Spleen (tissue), 11 donors: ENCODE data around the gene RBPJL. TPM values are rescaled to one million over a fixed set of nuclear protein-coding genes. Genes with fewer than 3 reads are reported as not detected.
A peak's percentile ranks its signal among the peaks of the same experiment; 100 is the strongest.

Experiments used
- DNase-seq: peaks from one replicate; pipeline ENCODE4 v3.0.0-alpha.2; 2020
- H3K27ac ChIP-seq, 8 donors: fragments of 200-600 bp; sonication (generic) in 7 of 8; 1 replicate in 4 of 8; 2 replicates in 4 of 8; pipeline versions ENCODE4 v1.5.0 to v1.8.0; 2016 to 2021; ENCODE audit warnings: inconsistent platforms in 4 of 8, mild to moderate bottlenecking in 4 of 8, moderate library complexity in 1 of 8
- H3K27me3 ChIP-seq, 7 donors: fragments of 200-600 bp; sonication (generic) in 6 of 7; replicated peaks in 1 of 7; 1 replicate in 4 of 7; 2 replicates in 3 of 7; pipeline versions ENCODE4 v1.5.0 to v1.8.0; 2016 to 2021; ENCODE audit warnings: inconsistent platforms in 3 of 7, mild to moderate bottlenecking in 1 of 7
- H3K36me3 ChIP-seq, 6 donors: fragments of 200-600 bp; sonication (generic) in 5 of 6; 1 replicate in 4 of 6; 2 replicates in 2 of 6; pipeline versions ENCODE4 v1.5.0 to v1.8.0; 2016 to 2021; ENCODE audit warnings: inconsistent platforms in 2 of 6
- H3K4me1 ChIP-seq, 6 donors: fragments of 200-600 bp; sonication (generic) in 5 of 6; 1 replicate in 3 of 6; 2 replicates in 3 of 6; pipeline versions ENCODE4 v1.5.0 to v1.8.0; 2016 to 2021; ENCODE audit warnings: inconsistent platforms in 3 of 6
- H3K4me3 ChIP-seq, 8 donors: fragments of 200-600 bp; sonication (generic) in 7 of 8; 1 replicate in 4 of 8; 2 replicates in 4 of 8; pipeline versions ENCODE4 v1.5.0 to v1.8.0; 2016 to 2021; ENCODE audit warnings: inconsistent platforms in 4 of 8, mild to moderate bottlenecking in 4 of 8, moderate library complexity in 2 of 8
- H3K9me3 ChIP-seq, 8 donors: fragments of 200-600 bp; sonication (generic) in 7 of 8; 1 replicate in 4 of 8; 2 replicates in 4 of 8; pipeline versions ENCODE4 v1.5.0 to v1.8.0; 2016 to 2021; ENCODE audit warnings: inconsistent platforms in 4 of 8
- CTCF ChIP-seq, 11 experiments: fragments of 200-600 bp in 7 of 11; fragments of 450-650 bp in 4 of 11; sonication (generic) in 4 of 11; IDR thresholded peaks in 8 of 11; conservative IDR thresholded peaks in 3 of 11; 1 replicate in 7 of 11; 2 replicates in 4 of 11; pipeline versions ENCODE4 v1.4.0 to v1.8.0; 2016 to 2021; ENCODE audit warnings: antibody characterized with exemption in 11 of 11, inconsistent platforms in 4 of 11, mild to moderate bottlenecking in 1 of 11
- POLR2A ChIP-seq, 3 donors: fragments of 450-650 bp; IDR thresholded peaks; one replicate each; pipeline ENCODE4 v1.5.1; 2017; ENCODE audit warnings: antibody characterized with exemption in 3 of 3, mild to moderate bottlenecking in 1 of 3
- POLR2AphosphoS5 ChIP-seq, 3 donors: sonication (generic); formaldehyde crosslinking; IDR thresholded peaks; one replicate each; pipeline ENCODE4 v1.5.1; 2017; ENCODE audit warnings: antibody characterized with exemption in 3 of 3
- WGBS, 5 donors: extraction: QIAGEN DNeasy Blood & Tissue Kit in 3 of 5; methylation state at CpG; one replicate each; pipeline versions ENCODE4 v1.1.5 to v1.1.7; 2013 to 2018; 5-methylcytosine and 5-hydroxymethylcytosine counted together
- intact Hi-C: fragments of 100-400 bp; cut with DNase I; formaldehyde crosslinking; loops from one replicate; pipeline ENCODE4 v1.15.0; 2023; ENCODE audit warnings: low total_unique reads
- polyA plus RNA-seq, 3 donors: library from polyadenylated mRNA; stranded (reverse); fragments of 200-250 nt; gene quantifications; one replicate each; pipeline ENCODE4 v1.2.1, GENCODE V29; 2013
- total RNA-seq, 7 donors: library from RNA; depleted of rRNA in 3 of 7; stranded (reverse); fragments of >200 nt in 3 of 7; fragmentation: NEBNext Ultra II Directional in 4 of 7; extraction: Animal tissue kit (Norgen Biotek cat#: 25700) in 4 of 7; gene quantifications; one replicate each; pipeline versions ENCODE4 v1.1.0 to v1.2.1, GENCODE V29; 2016 to 2021
- donor health status: healthy with polysubstance abuse.
- donor health status: DM: no; HTN: no; CAD: no; lungs with moderate emphysema.
- donor health status: DM: no; HTN: no; CAD: no.
- donor health status: Bipolar disorder and iron deficiency.
- donor health status: healthy.
- donor health status: DM: no; HTN: no; CAD: no.
- donor health status: DM: yes; HTN: yes; CAD: no.

RBPJL gene
- total and polyA plus RNA-seq, 10 donors = 0.05 to 0.09 TPM; not detected in 8

- Histone ChIP-seq H3K36me3 (peaks cover 0 to 42% (median 0%) of the 10 kb centered on the region in 6 donors), H3K27me3 (no peaks in the 10 kb centered on the region), H3K4me1 (peaks cover 0 to 51% (median 16%) of the 10 kb centered on the region in 6 donors), H3K4me3 (no peak overlapping the region), H3K27ac (peak overlapping the region in 7 of 8 donors; percentile 5 to 73 (median 63)), H3K9me3 (no peaks in the 10 kb centered on the region)
- TF ChIP-seq POLR2A (IDR thresholded peaks at IDR 0.05) (no peak), POLR2AphosphoS5 (IDR thresholded peaks at IDR 0.05) (no peak), CTCF (IDR thresholded peaks at IDR 0.05 in 8 of 11, conservative IDR thresholded peaks at IDR 0.05 in 3 of 11) (no peak)
- no peak for DNase-seq
- 63 to 91% (median 82%) methylated on average over 8 to 11 of the region's 11 CpGs for WGBS, 5 donors
- intact Hi-C loops = no loop called here
These were observed 30.1 kb downstream of the RBPJL start for GRCh38 chr20:45336530-45337366.

GRCh38 chr20:45337367-45338120, 30.9 kb downstream of the RBPJL start:
- no peaks in the 10 kb centered on the region for H3K27me3 ChIP-seq
- 54 to 70% (median 61%) methylated on average over 15 of the region's 15 CpGs for WGBS, 5 donors
- H3K27ac ChIP-seq = peak overlapping the region in 7 of 8 donors; percentile 17 to 73 (median 63)
- intact Hi-C loops = no loop called here
- no peak for TF ChIP-seq CTCF (IDR thresholded peaks at IDR 0.05 in 8 of 11, conservative IDR thresholded peaks at IDR 0.05 in 3 of 11)
- peak; percentile 77 to 81 (median 78) for TF ChIP-seq POLR2AphosphoS5 (IDR thresholded peaks at IDR 0.05)
- H3K9me3 ChIP-seq = no peaks in the 10 kb centered on the region
- peaks cover 0 to 59% (median 16%) of the 10 kb centered on the region in 6 donors for H3K4me1 ChIP-seq
- no peak for DNase-seq
- H3K4me3 ChIP-seq = no peak overlapping the region
- H3K36me3 ChIP-seq = peaks cover 0 to 35% (median 0%) of the 10 kb centered on the region in 6 donors

GRCh38 chr20:45338121-45339030, 31.7 kb downstream of the RBPJL start:
- intact Hi-C loops = no loop called here
- no peaks in the 10 kb centered on the region for H3K27me3 ChIP-seq
- TF ChIP-seq CTCF (IDR thresholded peaks at IDR 0.05 in 8 of 11, conservative IDR thresholded peaks at IDR 0.05 in 3 of 11) (no peak), POLR2AphosphoS5 (IDR thresholded peaks at IDR 0.05) (no peak), POLR2A (IDR thresholded peaks at IDR 0.05) (no peak)
- 78 to 94% (median 92%) methylated on average over 9 to 11 of the region's 11 CpGs for WGBS, 5 donors
- no peak for DNase-seq
- peaks cover 0 to 68% (median 16%) of the 10 kb centered on the region in 6 donors for H3K4me1 ChIP-seq
- no peaks in the 10 kb centered on the region for H3K9me3 ChIP-seq
- H3K36me3 ChIP-seq = peaks cover 0 to 26% (median 0%) of the 10 kb centered on the region in 6 donors
- peak overlapping the region in 7 of 8 donors; percentile 17 to 73 (median 63) for H3K27ac ChIP-seq
- H3K4me3 ChIP-seq = no peak overlapping the region
